KMS-11 (cell line): ENCODE results near the gene STX16.

ENCODE experiments used
- H2AFZ ChIP-seq: fragments of 200-600 bp; sonication (generic); 2 replicates; pipeline ENCODE4 v1.6.1; 2016; ENCODE audit warnings: antibody characterized with exemption, mixed run types, low read depth
- H3K27ac ChIP-seq: fragments of 200-600 bp; sonication (generic); 2 replicates; pipeline ENCODE4 v1.6.1; 2016; ENCODE audit warnings: mild to moderate bottlenecking, mixed run types
- H3K27me3 ChIP-seq: fragments of 200-600 bp; sonication (generic); 2 replicates; pipeline ENCODE4 v1.6.1; 2017; ENCODE audit warnings: mild to moderate bottlenecking, low read depth, mixed run types, moderate library complexity; ENCODE audit not compliant: insufficient read depth
- H3K36me3 ChIP-seq: fragments of 200-600 bp; sonication (generic); 2 replicates; pipeline ENCODE4 v1.6.1; 2017; ENCODE audit warnings: mild to moderate bottlenecking, mixed run types; ENCODE audit not compliant: insufficient read depth
- H3K4me1 ChIP-seq: fragments of 200-600 bp; sonication (generic); 2 replicates; pipeline ENCODE4 v1.6.1; 2016; ENCODE audit warnings: mild to moderate bottlenecking, low read depth, mixed run types; ENCODE audit not compliant: poor library complexity, severe bottlenecking
- H3K4me2 ChIP-seq: fragments of 200-600 bp; sonication (generic); 2 replicates; pipeline ENCODE4 v1.7.0; 2016; ENCODE audit warnings: mild to moderate bottlenecking, mixed run types
- H3K4me3 ChIP-seq: fragments of 200-600 bp; sonication (generic); IDR thresholded peaks from 2 replicates; pipeline ENCODE4 v1.6.1; 2017; ENCODE audit warnings: low read depth, low read length, mixed read lengths; ENCODE audit not compliant: insufficient read depth
- H3K79me2 ChIP-seq: fragments of 200-600 bp; sonication (generic); 2 replicates; pipeline ENCODE4 v1.6.1; 2016; ENCODE audit warnings: low read depth, mixed run types; ENCODE audit not compliant: insufficient read depth
- H3K9ac ChIP-seq: fragments of 200-600 bp; sonication (generic); 2 replicates; pipeline ENCODE4 v1.6.1; 2016; ENCODE audit warnings: mild to moderate bottlenecking, mixed run types
- H4K20me1 ChIP-seq: fragments of 200-600 bp; sonication (generic); 2 replicates; pipeline ENCODE4 v1.6.1; 2016; ENCODE audit warnings: mild to moderate bottlenecking, mixed run types; ENCODE audit not compliant: insufficient read depth
- CTCF ChIP-seq: fragments of 200-600 bp; sonication (generic); conservative IDR thresholded peaks from 2 replicates; pipeline ENCODE4 v1.6.1; 2017; ENCODE audit warnings: low read depth, mild to moderate bottlenecking, antibody characterized with exemption, low read length, moderate library complexity, mixed read lengths

Gene STX16

GRCh38 chr20:58661598-58662473 lies 10.8 kb downstream of the STX16 start:
- Histone ChIP-seq H4K20me1 (no peaks in the 10 kb centered on the region; the same call in 1 of the 2 replicates), H3K4me2 (no peak overlapping the region), H3K36me3 (no peaks in the 10 kb centered on the region), H3K27ac (no peak overlapping the region), H2AFZ (no peak overlapping the region), H3K79me2 (peaks cover 28% of the 10 kb centered on the region; the same call in 1 of the 2 replicates), H3K27me3 (no peaks in the 10 kb centered on the region), H3K4me3 (no peak overlapping the region), H3K9ac (no peak overlapping the region), H3K4me1 (no peaks in the 10 kb centered on the region)
- TF ChIP-seq CTCF: no peak

- H3K27me3 ChIP-seq: no peaks in the 10 kb centered on the region
Measured at GRCh38 chr20:58664331-58664730, 13.2 kb downstream of the STX16 start.

GRCh38 chr20:58664883-58665282 lies 13.8 kb downstream of the STX16 start:
- Histone ChIP-seq H3K4me2 (no peak overlapping the region), H3K79me2 (peaks cover 4% of the 10 kb centered on the region; the same call in 1 of the 2 replicates), H2AFZ (no peak overlapping the region), H3K27me3 (no peaks in the 10 kb centered on the region), H4K20me1 (no peaks in the 10 kb centered on the region; the same call in 1 of the 2 replicates), H3K4me1 (peaks cover 12% of the 10 kb centered on the region), H3K9ac (no peak overlapping the region), H3K27ac (no peak overlapping the region), H3K36me3 (no peaks in the 10 kb centered on the region), H3K4me3 (no peak overlapping the region)
- no peak for TF ChIP-seq CTCF

More at GRCh38 chr20:58664331-58664730, 13.2 kb downstream of the STX16 start:
- Histone ChIP-seq H3K79me2 (peaks cover 5% of the 10 kb centered on the region; the same call in 1 of the 2 replicates), H3K27ac (no peak overlapping the region), H3K36me3 (no peaks in the 10 kb centered on the region), H3K4me1 (peaks cover 7% of the 10 kb centered on the region), H3K4me3 (no peak overlapping the region), H3K4me2 (no peak overlapping the region), H4K20me1 (no peaks in the 10 kb centered on the region; the same call in 1 of the 2 replicates), H2AFZ (no peak overlapping the region), H3K9ac (no peak overlapping the region)
- no peak for TF ChIP-seq CTCF

GRCh38 chr20:58665606-58666005 lies 14.5 kb downstream of the STX16 start:
- TF ChIP-seq CTCF: no peak
- H3K27me3 ChIP-seq: no peaks in the 10 kb centered on the region
- H3K4me2 ChIP-seq: no peak overlapping the region
- no peaks in the 10 kb centered on the region; the same call in 1 of the 2 replicates for H4K20me1 ChIP-seq
- no peak overlapping the region for H3K9ac ChIP-seq
- H3K36me3 ChIP-seq: no peaks in the 10 kb centered on the region
- H3K79me2 ChIP-seq: no peaks in the 10 kb centered on the region; the same call in 1 of the 2 replicates
- no peak overlapping the region for H3K27ac ChIP-seq
- no peak overlapping the region for H3K4me3 ChIP-seq
- H3K4me1 ChIP-seq: peaks cover 20% of the 10 kb centered on the region
- no peak overlapping the region for H2AFZ ChIP-seq
